Endothelial cell of umbilical vein (primary cell): ENCODE results near the gene TEKT5. TPM values are rescaled to one million over a fixed set of nuclear protein-coding genes. Genes with fewer than 3 reads are reported as not detected.

Experiments
- BruUV-seq: library from RNA; stranded (reverse); fragments of 400-500 nt; replicated peaks from 2 replicates; lab custom pipeline; 2021; lab: Mats Ljungman, UMichigan
- CTCF ChIA-PET: fragments of 300-600, 350-600 bp; sonication (Branson Sonifier 250); formaldehyde crosslinking; loops from one replicate; lab custom pipeline; 2021; ENCODE audit warnings: antibody characterized with exemption, inconsistent platforms; lab: Charles Lee
- POLR2A ChIA-PET: fragments of 300-600, 350-600 bp; sonication (Branson Sonifier 250); formaldehyde crosslinking; loops from one replicate; lab custom pipeline; 2021; ENCODE audit warnings: antibody characterized with exemption, inconsistent platforms; lab: Charles Lee
- DNase-seq: peaks from one replicate; pipeline ENCODE4 v3.0.0-alpha.2; 2011; ENCODE audit warnings: low read depth, low spot score
- FAIRE-seq: peaks from 2 replicates; lab custom pipeline; 2011; peaks lifted over from hg19 to GRCh38; lab: Jason Lieb, UNC
- H2AFZ ChIP-seq: 2 replicates; pipeline ENCODE4 v1.6.0; 2012; ENCODE audit warnings: low read depth, low read length, control low read depth, inconsistent platforms
- H3K27ac ChIP-seq: 2 replicates; pipeline ENCODE4 v1.5.1; 2011; ENCODE audit warnings: low read depth, mild to moderate bottlenecking, control low read depth, low read length, moderate library complexity; ENCODE audit not compliant: insufficient read depth
- H3K27me3 ChIP-seq, 2 experiments: 2 replicates each; pipeline versions ENCODE4 v1.6.0 to v1.6.1; 2011; ENCODE audit warnings: low read length in 2 of 2, mixed read lengths in 1 of 2; ENCODE audit not compliant: control insufficient read depth in 2 of 2, insufficient read depth in 2 of 2
- H3K36me3 ChIP-seq, 2 experiments: 2 replicates in 1 of 2; 3 replicates in 1 of 2; pipeline ENCODE4 v1.5.1; 2011; ENCODE audit warnings: low read length in 2 of 2, mild to moderate bottlenecking in 1 of 2, moderate library complexity in 1 of 2; ENCODE audit not compliant: control insufficient read depth in 2 of 2, insufficient read depth in 2 of 2; ENCODE audit errors: extremely low read depth in 1 of 2
- H3K4me1 ChIP-seq: 3 replicates; pipeline ENCODE4 v1.5.1; 2011; ENCODE audit warnings: mild to moderate bottlenecking, low read length; ENCODE audit not compliant: control insufficient read depth, insufficient read depth; ENCODE audit errors: extremely low read depth
- H3K4me2 ChIP-seq: 2 replicates; pipeline ENCODE4 v1.6.1; 2011; ENCODE audit warnings: low read length, control low read depth, mixed read lengths; ENCODE audit not compliant: insufficient read depth
- H3K4me3 ChIP-seq, 3 experiments: fragments of 200-600 bp in 1 of 3; sonication (generic), shearing (Covaris generic) in 1 of 3; replicated peaks in 1 of 3; 2 replicates each; pipeline ENCODE4 v1.5.1; 2011 to 2016; ENCODE audit warnings: control low read depth in 3 of 3, low read length in 3 of 3, mild to moderate bottlenecking in 2 of 3, inconsistent platforms in 1 of 3, low read depth in 1 of 3, moderate library complexity in 1 of 3; ENCODE audit not compliant: insufficient read depth in 1 of 3
- H3K79me2 ChIP-seq: 2 replicates; pipeline ENCODE4 v1.6.0; 2012; ENCODE audit warnings: low read length, inconsistent platforms; ENCODE audit not compliant: control insufficient read depth, insufficient read depth
- H3K9ac ChIP-seq: replicated peaks from 2 replicates; pipeline ENCODE3; 2011; ENCODE audit warnings: low read length, control low read depth; ENCODE audit not compliant: insufficient read depth; ENCODE audit errors: extremely low read depth
- H3K9me1 ChIP-seq: replicated peaks from 3 replicates; pipeline ENCODE4 v1.6.0; 2011; ENCODE audit warnings: mild to moderate bottlenecking, low read length; ENCODE audit not compliant: control insufficient read depth, insufficient read depth; ENCODE audit errors: extremely low read depth
- H3K9me3 ChIP-seq: replicated peaks from 2 replicates; pipeline ENCODE4 v1.5.1; 2012; ENCODE audit warnings: low read length, inconsistent platforms; ENCODE audit not compliant: control insufficient read depth, insufficient read depth
- H4K20me1 ChIP-seq: replicated peaks from 2 replicates; pipeline ENCODE3; 2011; ENCODE audit warnings: mild to moderate bottlenecking, low read length; ENCODE audit not compliant: control insufficient read depth, insufficient read depth; ENCODE audit errors: extremely low read depth
- CTCF ChIP-seq, 2 donors: IDR thresholded peaks; 1 replicate in 1 of 2; 2 replicates in 1 of 2; pipeline ENCODE4 v1.5.1; 2011; ENCODE audit warnings: low read length in 2 of 2, mild to moderate bottlenecking in 2 of 2, moderate library complexity in 2 of 2, control low read depth in 1 of 2, inconsistent platforms in 1 of 2, low read depth in 1 of 2; ENCODE audit not compliant: insufficient read depth in 1 of 2; ENCODE audit errors: extremely low read depth in 1 of 2
- EZH2 ChIP-seq: IDR thresholded peaks from 2 replicates; pipeline ENCODE4 v1.6.1; 2012; ENCODE audit warnings: borderline replicate concordance, low read depth, mild to moderate bottlenecking, moderate library complexity, low read length, inconsistent platforms; ENCODE audit not compliant: severe bottlenecking
- FOS ChIP-seq: IDR thresholded peaks from 2 replicates; pipeline ENCODE4 v1.6.1; 2011; ENCODE audit warnings: mild to moderate bottlenecking, low read length, moderate library complexity, borderline replicate concordance; ENCODE audit not compliant: insufficient read depth
- GATA2 ChIP-seq: IDR thresholded peaks from 2 replicates; pipeline ENCODE4 v1.7.0; 2011; ENCODE audit warnings: low read depth, mild to moderate bottlenecking, moderate library complexity, mixed read lengths, low read length; ENCODE audit not compliant: insufficient read length, insufficient read depth
- JUN ChIP-seq: IDR thresholded peaks from 2 replicates; pipeline ENCODE4 v1.6.1; 2011; ENCODE audit warnings: borderline replicate concordance, low read depth; ENCODE audit not compliant: insufficient read length, insufficient read depth
- MAX ChIP-seq: IDR thresholded peaks from 2 replicates; pipeline ENCODE4 v1.6.1; 2011; ENCODE audit not compliant: insufficient read depth, insufficient read length
- MYC ChIP-seq: IDR thresholded peaks from one replicate; pipeline ENCODE4 v1.6.1; 2011; ENCODE audit warnings: mild to moderate bottlenecking, low read depth, low read length
- POLR2A ChIP-seq: IDR thresholded peaks from 2 replicates; pipeline ENCODE4 v1.6.1; 2012; ENCODE audit warnings: low read depth, mild to moderate bottlenecking, control low read depth, low read length
- POLR2AphosphoS5 ChIP-seq: IDR thresholded peaks from 2 replicates; pipeline ENCODE4 v1.6.1; 2012; ENCODE audit warnings: low read depth, mild to moderate bottlenecking, control low read depth, low read length, moderate library complexity; ENCODE audit not compliant: insufficient read depth
- dilution Hi-C: fragments of 300-500 bp; cut with MboI; formaldehyde crosslinking; loops from one replicate; pipeline ENCODE4 v1.15.0; 2019; ENCODE audit warnings: low sequenced_read_pairs; ENCODE audit not compliant: extremely low pct_ligation_motif_present
- intact Hi-C: fragments of 100-400 bp; cut with micrococcal nuclease; formaldehyde crosslinking; loops from one replicate; pipeline ENCODE4 v1.10.0; 2022
- polyA plus RNA-seq, 4 experiments: library from polyadenylated mRNA; depleted of rRNA in 3 of 4; stranded (reverse) in 3 of 4; unstranded in 1 of 4; fragments of >200 nt; gene quantifications; 2 replicates each; pipeline versions ENCODE4 v1.2.1 to v1.2.3, GENCODE V29; 2011 to 2012; ENCODE audit warnings: missing spikeins in 1 of 4
- total RNA-seq: library from RNA; stranded (reverse); gene quantifications from 2 replicates; pipeline ENCODE4 v1.2.3, GENCODE V29; 2021

TEKT5 gene
- total and polyA plus RNA-seq, 2 donors (not counting 3 experiments of a cell fraction or from before 2014, with no cell fraction given), result not detected

- TF ChIP-seq POLR2AphosphoS5, result no peak
- TF ChIP-seq POLR2A, result no peak
- TF ChIP-seq EZH2, result no peak
- TF ChIP-seq JUN, result no peak
- no peak for TF ChIP-seq FOS
- TF ChIP-seq GATA2, result no peak
- no peak for TF ChIP-seq MYC
- POLR2A ChIA-PET, result no interaction called here
- no peak overlapping the region for H3K27ac ChIP-seq
- H4K20me1 ChIP-seq, result no peaks in the 10 kb centered on the region
- no peak overlapping the region for H3K4me3 ChIP-seq
- no peaks in the 10 kb centered on the region for H3K79me2 ChIP-seq
- BruUV-seq, result no TSS peak
- H3K4me2 ChIP-seq, result no peak overlapping the region
- dilution Hi-C loops, result no loop called here
- CTCF ChIA-PET, result no interaction called here
- intact Hi-C loops, result no loop called here
- H3K36me3 ChIP-seq, result no peaks in the 10 kb centered on the region
- FAIRE-seq (no peak), DNase-seq (no peak)
- H2AFZ ChIP-seq, result no peak overlapping the region
- no peaks in the 10 kb centered on the region for H3K9me1 ChIP-seq
- H3K27me3 ChIP-seq, result no peaks in the 10 kb centered on the region
- no peaks in the 10 kb centered on the region for H3K4me1 ChIP-seq
- no peak overlapping the region for H3K9ac ChIP-seq
- no peaks in the 10 kb centered on the region for H3K9me3 ChIP-seq
These were observed 70.2 kb downstream of the TEKT5 start for GRCh38 chr16:10624527-10624926.

GRCh38 chr16:10623059-10623458 is 71.7 kb downstream of the TEKT5 start:
- intact Hi-C loops (no loop called here), dilution Hi-C loops (no loop called here)
- H3K79me2 ChIP-seq, result no peaks in the 10 kb centered on the region
- H3K9ac ChIP-seq, result no peak overlapping the region
- ChIA-PET POLR2A (no interaction called here), CTCF (no interaction called here)
- no peaks in the 10 kb centered on the region for H3K27me3 ChIP-seq
- H4K20me1 ChIP-seq, result no peaks in the 10 kb centered on the region
- BruUV-seq, result no TSS peak
- no peaks in the 10 kb centered on the region for H3K9me1 ChIP-seq
- FAIRE-seq (no peak), DNase-seq (no peak)
- H3K9me3 ChIP-seq, result no peaks in the 10 kb centered on the region
- H3K4me1 ChIP-seq, result no peaks in the 10 kb centered on the region
- H3K27ac ChIP-seq, result no peak overlapping the region
- TF ChIP-seq MAX (no peak), CTCF (IDR thresholded peaks at IDR 0.05; ENCODE audit: extremely low read depth in 1 of 2, insufficient read depth in 1 of 2, low read depth in 1 of 2, low read length in 2 of 2) (no peak), GATA2 (no peak), POLR2AphosphoS5 (no peak), JUN (no peak), MYC (no peak), POLR2A (no peak), EZH2 (no peak), FOS (no peak)
- H3K4me3 ChIP-seq, result no peak overlapping the region
- no peak overlapping the region for H2AFZ ChIP-seq
- no peak overlapping the region for H3K4me2 ChIP-seq
- no peaks in the 10 kb centered on the region for H3K36me3 ChIP-seq
